ENCODE results near the gene STRA8. TPM values are rescaled to one million over a fixed set of nuclear protein-coding genes. Genes with fewer than 3 reads are reported as not detected.

The STRA8 gene, protein sequence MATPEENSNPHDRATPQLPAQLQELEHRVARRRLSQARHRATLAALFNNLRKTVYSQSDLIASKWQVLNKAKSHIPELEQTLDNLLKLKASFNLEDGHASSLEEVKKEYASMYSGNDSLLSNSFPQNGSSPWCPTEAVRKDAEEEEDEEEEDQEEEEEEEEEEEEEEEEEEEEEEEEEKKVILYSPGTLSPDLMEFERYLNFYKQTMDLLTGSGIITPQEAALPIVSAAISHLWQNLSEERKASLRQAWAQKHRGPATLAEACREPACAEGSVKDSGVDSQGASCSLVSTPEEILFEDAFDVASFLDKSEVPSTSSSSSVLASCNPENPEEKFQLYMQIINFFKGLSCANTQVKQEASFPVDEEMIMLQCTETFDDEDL
- 0.28 TPM for total RNA-seq
- polyA plus RNA-seq: 0.16 TPM
- long read RNA-seq, donor 1: 0 reads
- long read RNA-seq, donor 2: 0 reads
- long read RNA-seq, donor 3: 0 reads
- long read RNA-seq, donor 4: 0 reads
- long read RNA-seq, donor 5: 0 reads
- long read RNA-seq, donor 6: 0 reads
- long read RNA-seq, donor 7: 0 reads
- long read RNA-seq, donor 8: 0 reads
- long read RNA-seq, donor 9: 0 reads
- long read RNA-seq, donor 10: 0 reads

DNA sequence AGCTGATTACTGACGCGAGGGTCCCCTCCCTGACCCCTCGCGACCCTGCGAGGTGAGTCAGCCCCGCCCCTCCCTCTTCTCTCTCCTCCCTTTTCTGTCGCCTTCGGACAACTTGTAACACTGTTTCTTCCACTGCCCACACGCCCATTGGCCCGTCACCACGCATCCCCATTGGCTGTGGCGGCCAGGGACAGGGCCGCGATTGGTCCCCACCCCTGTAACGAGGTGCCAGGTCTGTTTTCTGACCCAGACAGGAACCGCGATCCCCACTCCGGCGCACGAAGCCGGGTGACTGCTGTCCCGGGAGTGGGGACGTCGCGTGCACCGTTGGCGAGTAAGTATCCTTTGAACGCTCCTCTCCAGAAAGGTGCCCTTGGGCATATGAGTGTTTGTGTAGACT lies at the start of gene STRA8:
TSS of gene STRA8 (plus strand) at position 269 of the 400 bp plus-strand sequence. CDS start 6,687 bp downstream, outside the sequence.
- WGBS: 97% methylated on average over 28 of the region's 28 CpGs
- no peaks in the 10 kb centered on the region for H3K4me1 ChIP-seq (ENCODE audit: control insufficient read depth in 2 of 2, insufficient read depth in 2 of 2, low read length in 2 of 2)
- H3K4me3 ChIP-seq (ENCODE audit: low read length in 2 of 2): no peak within 1 kb of the TSS
- DNase-seq (ENCODE audit: low read depth in 6 of 9, low spot score in 9 of 9): no peak
- no peaks in the 10 kb centered on the region for H3K9me3 ChIP-seq (ENCODE audit: control insufficient read depth in 2 of 2, insufficient read depth in 1 of 2, low read length in 1 of 2)
- no peak within 1 kb of the TSS for H3K27ac ChIP-seq (ENCODE audit: low read depth in 1 of 2, low read length in 1 of 2)
- no peaks in the 10 kb centered on the region for H3K27me3 ChIP-seq (ENCODE audit: control insufficient read depth in 2 of 2, insufficient read depth in 1 of 2, low read length in 1 of 2)
- H3K36me3 ChIP-seq (ENCODE audit: control insufficient read depth in 2 of 2, insufficient read depth in 2 of 2, low read length in 1 of 2): no peaks in the 10 kb centered on the region

- no peak overlapping the region for H3K27ac ChIP-seq (ENCODE audit: low read depth in 1 of 2, low read length in 1 of 2)
- H3K27me3 ChIP-seq (ENCODE audit: control insufficient read depth in 2 of 2, insufficient read depth in 1 of 2, low read length in 1 of 2): no peaks in the 10 kb centered on the region
- DNase-seq (ENCODE audit: low read depth in 6 of 9, low spot score in 9 of 9): no peak
- 98% methylated on average over 5 of the region's 5 CpGs for WGBS
- H3K4me3 ChIP-seq (ENCODE audit: low read length in 2 of 2): no peak overlapping the region
- H3K36me3 ChIP-seq (ENCODE audit: control insufficient read depth in 2 of 2, insufficient read depth in 2 of 2, low read length in 1 of 2): peaks cover 42 to 52% of the 10 kb centered on the region in 2 donors
- peaks cover 13 to 17% of the 10 kb centered on the region in 2 donors for H3K9me3 ChIP-seq (ENCODE audit: control insufficient read depth in 2 of 2, insufficient read depth in 1 of 2, low read length in 1 of 2)
- peaks cover 0 to 3% of the 10 kb centered on the region in 2 donors for H3K4me1 ChIP-seq (ENCODE audit: control insufficient read depth in 2 of 2, insufficient read depth in 2 of 2, low read length in 2 of 2)
Observed at GRCh38 chr7:135184254-135184841, 49.3 kb upstream of the STRA8 start.

DNA sequence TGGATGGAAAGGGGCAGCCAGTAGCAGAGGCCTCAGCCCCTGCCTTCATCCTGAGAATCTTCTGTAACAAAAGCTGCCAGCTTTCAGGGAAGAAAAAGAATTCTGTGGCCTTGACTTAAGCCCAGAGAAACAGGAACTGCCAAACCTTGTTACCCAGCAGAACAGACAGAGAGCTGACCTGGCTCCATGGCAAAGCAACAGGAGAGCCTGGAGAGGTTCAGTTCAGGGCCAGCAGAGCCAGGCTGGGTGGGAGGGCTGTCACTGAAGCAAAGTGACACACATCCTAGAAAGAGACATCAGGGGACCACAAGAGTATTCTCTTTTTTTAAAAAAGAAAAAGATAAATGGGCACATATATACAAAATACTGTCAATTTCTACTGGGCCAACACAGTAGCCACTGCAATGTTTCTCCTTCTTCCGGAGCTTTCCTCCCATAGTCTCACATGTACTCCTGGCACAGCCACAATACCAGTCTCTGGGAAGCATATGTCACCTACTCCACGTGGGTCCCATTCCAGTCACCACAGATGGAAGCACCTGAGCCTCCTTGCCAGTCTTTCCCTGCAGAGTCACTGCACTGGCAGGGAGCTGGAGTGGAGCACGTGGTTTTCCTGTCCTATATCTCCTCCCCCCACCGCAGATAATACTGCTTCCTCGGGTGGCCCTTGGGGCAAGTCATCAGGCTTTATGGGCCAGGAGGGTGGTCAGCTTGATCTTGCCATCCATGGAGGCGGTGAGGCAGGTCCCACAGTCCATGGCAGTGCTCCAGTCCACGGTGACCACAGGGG lies 48.0 kb upstream of the STRA8 start:
- no peaks in the 10 kb centered on the region for H3K27me3 ChIP-seq (ENCODE audit: control insufficient read depth in 2 of 2, insufficient read depth in 1 of 2, low read length in 1 of 2)
- H3K4me1 ChIP-seq (ENCODE audit: control insufficient read depth in 2 of 2, insufficient read depth in 2 of 2, low read length in 2 of 2): peaks cover 0 to 4% of the 10 kb centered on the region in 2 donors
- no peak overlapping the region for H3K4me3 ChIP-seq (ENCODE audit: low read length in 2 of 2)
- DNase-seq (ENCODE audit: low read depth in 6 of 9, low spot score in 9 of 9): no peak
- 82% methylated on average over 7 of the region's 7 CpGs for WGBS
- H3K27ac ChIP-seq (ENCODE audit: low read depth in 1 of 2, low read length in 1 of 2): no peak overlapping the region
- H3K36me3 ChIP-seq (ENCODE audit: control insufficient read depth in 2 of 2, insufficient read depth in 2 of 2, low read length in 1 of 2): peaks cover 48 to 55% of the 10 kb centered on the region in 2 donors
- H3K9me3 ChIP-seq (ENCODE audit: control insufficient read depth in 2 of 2, insufficient read depth in 1 of 2, low read length in 1 of 2): peaks cover 13 to 15% of the 10 kb centered on the region in 2 donors

GRCh38 chr7:135186261-135186540 lies 47.4 kb upstream of the STRA8 start:
- no peaks in the 10 kb centered on the region for H3K27me3 ChIP-seq (ENCODE audit: control insufficient read depth in 2 of 2, insufficient read depth in 1 of 2, low read length in 1 of 2)
- peaks cover 0 to 4% of the 10 kb centered on the region in 2 donors for H3K4me1 ChIP-seq (ENCODE audit: control insufficient read depth in 2 of 2, insufficient read depth in 2 of 2, low read length in 2 of 2)
- 98% methylated on average over 3 of the region's 3 CpGs for WGBS
- no peak overlapping the region for H3K4me3 ChIP-seq (ENCODE audit: low read length in 2 of 2)
- H3K27ac ChIP-seq (ENCODE audit: low read depth in 1 of 2, low read length in 1 of 2): no peak overlapping the region
- peaks cover 48 to 55% of the 10 kb centered on the region in 2 donors for H3K36me3 ChIP-seq (ENCODE audit: control insufficient read depth in 2 of 2, insufficient read depth in 2 of 2, low read length in 1 of 2)
- peaks cover 11 to 13% of the 10 kb centered on the region in 2 donors for H3K9me3 ChIP-seq (ENCODE audit: control insufficient read depth in 2 of 2, insufficient read depth in 1 of 2, low read length in 1 of 2)
- DNase-seq (ENCODE audit: low read depth in 6 of 9, low spot score in 9 of 9): no peak

- WGBS: 93% methylated on average over 12 of the region's 12 CpGs
- peaks cover 10 to 11% of the 10 kb centered on the region in 2 donors for H3K9me3 ChIP-seq (ENCODE audit: control insufficient read depth in 2 of 2, insufficient read depth in 1 of 2, low read length in 1 of 2)
- peaks cover 0 to 4% of the 10 kb centered on the region in 2 donors for H3K4me1 ChIP-seq (ENCODE audit: control insufficient read depth in 2 of 2, insufficient read depth in 2 of 2, low read length in 2 of 2)
- no peak overlapping the region for H3K4me3 ChIP-seq (ENCODE audit: low read length in 2 of 2)
- H3K27ac ChIP-seq (ENCODE audit: low read depth in 1 of 2, low read length in 1 of 2): no peak overlapping the region
- no peak for DNase-seq (ENCODE audit: low read depth in 6 of 9, low spot score in 9 of 9)
- H3K27me3 ChIP-seq (ENCODE audit: control insufficient read depth in 2 of 2, insufficient read depth in 1 of 2, low read length in 1 of 2): no peaks in the 10 kb centered on the region
- H3K36me3 ChIP-seq (ENCODE audit: control insufficient read depth in 2 of 2, insufficient read depth in 2 of 2, low read length in 1 of 2): peaks cover 52 to 57% of the 10 kb centered on the region in 2 donors
Observed at GRCh38 chr7:135186841-135187253, 46.8 kb upstream of the STRA8 start.

DNA sequence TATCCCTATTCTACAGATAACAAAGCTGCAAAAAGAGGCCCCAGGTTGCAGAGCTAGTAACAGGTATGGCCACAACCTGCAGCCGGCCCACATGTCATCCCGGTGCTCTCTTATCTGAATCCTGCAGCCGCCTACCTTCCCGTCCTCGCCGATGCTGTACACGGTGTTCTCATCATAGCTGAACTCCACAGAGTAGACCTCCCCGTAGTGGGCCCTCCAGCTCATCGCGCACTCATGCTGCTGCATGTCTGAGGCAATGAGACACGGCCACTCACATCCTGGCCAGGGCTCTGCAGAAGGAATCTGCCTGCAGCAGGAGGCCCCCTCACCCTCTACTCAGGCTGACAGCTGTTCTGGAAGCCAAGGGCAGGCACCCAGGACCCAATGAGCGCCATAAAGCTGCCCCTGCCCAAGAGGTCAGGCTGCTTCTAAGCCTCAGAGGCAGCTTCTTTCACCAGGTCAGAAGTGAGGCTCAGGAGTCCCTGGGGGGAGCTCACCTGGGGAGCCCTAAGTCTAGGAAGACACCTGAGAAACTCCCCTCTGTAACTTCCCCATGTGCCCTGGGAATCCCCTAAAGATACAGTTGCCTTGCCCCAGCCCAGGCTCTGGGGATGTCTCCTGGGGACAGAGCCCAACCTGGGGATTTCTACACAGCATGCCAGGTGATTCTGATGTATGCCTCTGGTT lies 45.2 kb upstream of the STRA8 start:
- DNase-seq (ENCODE audit: low read depth in 6 of 9, low spot score in 9 of 9): no peak
- 96% methylated on average over 12 of the region's 12 CpGs for WGBS
- Histone ChIP-seq H3K36me3 (ENCODE audit: control insufficient read depth in 2 of 2, insufficient read depth in 2 of 2, low read length in 1 of 2) (peaks cover 62 to 64% of the 10 kb centered on the region in 2 donors), H3K4me1 (ENCODE audit: control insufficient read depth in 2 of 2, insufficient read depth in 2 of 2, low read length in 2 of 2) (peaks cover 0 to 4% of the 10 kb centered on the region in 2 donors), H3K27me3 (ENCODE audit: control insufficient read depth in 2 of 2, insufficient read depth in 1 of 2, low read length in 1 of 2) (no peaks in the 10 kb centered on the region), H3K27ac (ENCODE audit: low read depth in 1 of 2, low read length in 1 of 2) (no peak overlapping the region), H3K9me3 (ENCODE audit: control insufficient read depth in 2 of 2, insufficient read depth in 1 of 2, low read length in 1 of 2) (peaks cover 0 to 2% of the 10 kb centered on the region in 2 donors), H3K4me3 (ENCODE audit: low read length in 2 of 2) (no peak overlapping the region)

- 99% methylated on average over 6 of the region's 6 CpGs for WGBS
- Histone ChIP-seq H3K9me3 (ENCODE audit: control insufficient read depth in 2 of 2, insufficient read depth in 1 of 2, low read length in 1 of 2) (no peaks in the 10 kb centered on the region), H3K27me3 (ENCODE audit: control insufficient read depth in 2 of 2, insufficient read depth in 1 of 2, low read length in 1 of 2) (no peaks in the 10 kb centered on the region), H3K4me3 (ENCODE audit: low read length in 2 of 2) (no peak overlapping the region), H3K27ac (ENCODE audit: low read depth in 1 of 2, low read length in 1 of 2) (no peak overlapping the region), H3K4me1 (ENCODE audit: control insufficient read depth in 2 of 2, insufficient read depth in 2 of 2, low read length in 2 of 2) (peaks cover 0 to 4% of the 10 kb centered on the region in 2 donors), H3K36me3 (ENCODE audit: control insufficient read depth in 2 of 2, insufficient read depth in 2 of 2, low read length in 1 of 2) (peaks cover 60 to 69% of the 10 kb centered on the region in 2 donors)
- DNase-seq (ENCODE audit: low read depth in 6 of 9, low spot score in 9 of 9): no peak
Observed at GRCh38 chr7:135189221-135189662, 44.4 kb upstream of the STRA8 start.

DNA sequence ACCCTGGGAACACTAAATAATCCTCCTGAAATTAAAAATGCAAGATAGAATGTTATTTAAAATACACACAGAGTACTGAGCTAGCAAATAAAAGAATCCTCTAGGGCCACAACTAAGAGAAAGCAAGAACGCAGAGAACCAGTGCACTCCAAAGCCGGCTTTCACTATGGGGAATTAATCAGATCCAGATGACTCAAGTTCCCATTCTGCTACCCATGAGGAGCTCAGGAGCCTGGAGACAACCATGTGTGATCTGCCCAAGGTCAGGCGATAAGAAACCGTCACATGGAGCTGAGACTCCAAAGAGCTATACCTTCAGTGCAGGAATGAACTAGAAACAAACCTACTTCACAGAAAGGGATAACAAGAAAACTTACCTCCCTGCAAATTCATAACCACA lies 43.7 kb upstream of the STRA8 start:
- no peaks in the 10 kb centered on the region for H3K9me3 ChIP-seq (ENCODE audit: control insufficient read depth in 2 of 2, insufficient read depth in 1 of 2, low read length in 1 of 2)
- no peaks in the 10 kb centered on the region for H3K27me3 ChIP-seq (ENCODE audit: control insufficient read depth in 2 of 2, insufficient read depth in 1 of 2, low read length in 1 of 2)
- DNase-seq (ENCODE audit: low read depth in 6 of 9, low spot score in 9 of 9): no peak
- H3K27ac ChIP-seq (ENCODE audit: low read depth in 1 of 2, low read length in 1 of 2): no peak overlapping the region
- 97% methylated on average over 4 of the region's 4 CpGs for WGBS
- no peak overlapping the region for H3K4me3 ChIP-seq (ENCODE audit: low read length in 2 of 2)
- H3K36me3 ChIP-seq (ENCODE audit: control insufficient read depth in 2 of 2, insufficient read depth in 2 of 2, low read length in 1 of 2): peaks cover 67 to 74% of the 10 kb centered on the region in 2 donors
- peaks cover 0 to 4% of the 10 kb centered on the region in 2 donors for H3K4me1 ChIP-seq (ENCODE audit: control insufficient read depth in 2 of 2, insufficient read depth in 2 of 2, low read length in 2 of 2)
